Neural cell (in vitro differentiated cells): ENCODE measurements around the gene GSN.

ENCODE experiments used
- CTCF ChIP-seq: fragments of 450-650 bp; IDR thresholded peaks from 2 replicates; pipeline ENCODE4 v1.5.1; 2014; ENCODE audit warnings: antibody characterized with exemption, mild to moderate bottlenecking, moderate library complexity; ENCODE audit not compliant: poor library complexity, severe bottlenecking
- EP300 ChIP-seq: fragments of 450-650 bp; conservative IDR thresholded peaks from 2 replicates; pipeline ENCODE4 v1.6.1; 2014; ENCODE audit warnings: antibody characterized with exemption, mild to moderate bottlenecking, moderate library complexity; ENCODE audit not compliant: poor library complexity, severe bottlenecking
- REST ChIP-seq: IDR thresholded peaks from 2 replicates; pipeline ENCODE4 v1.6.1; 2012; ENCODE audit warnings: borderline replicate concordance

- TF ChIP-seq CTCF (no peak), REST (no peak), EP300 (no peak)
These were observed 21.9 kb downstream of the GSN start for GRCh38 chr9:121289772-121290370.
